WERI-Rb-1 (cell line): ENCODE measurements around the gene TECPR1.
"Not testable (repeated sequence)": the region's sequence is repeated elsewhere in the genome, so short reads cannot be mapped to it uniquely, and the experiment has no call there.

ENCODE experiments used
- DNase-seq: peaks from one replicate; pipeline ENCODE4 v3.0.0-alpha.2; 2020
- H3K27ac ChIP-seq: fragments of 250-450 bp; sonication (Bioruptor Pico); 2 replicates; pipeline ENCODE4 v1.5.1; 2020; ENCODE audit warnings: mild to moderate bottlenecking, moderate library complexity
- H3K27me3 ChIP-seq: fragments of 250-450 bp; sonication (Bioruptor Pico); 2 replicates; pipeline ENCODE4 v1.5.1; 2021; ENCODE audit warnings: mild to moderate bottlenecking, low read depth, moderate library complexity; ENCODE audit not compliant: insufficient read depth, severe bottlenecking
- H3K36me3 ChIP-seq: fragments of 250-450 bp; sonication (Bioruptor Pico); 2 replicates; pipeline ENCODE4 v1.5.1; 2020; ENCODE audit warnings: mild to moderate bottlenecking, moderate library complexity
- H3K4me3 ChIP-seq: 2 replicates; pipeline ENCODE4 v1.5.1; 2011; ENCODE audit warnings: low read depth, mild to moderate bottlenecking, control low read depth, low read length
- H3K9me3 ChIP-seq: fragments of 250-450 bp; sonication (Bioruptor Pico); 2 replicates; pipeline ENCODE4 v1.5.1; 2021; ENCODE audit warnings: mild to moderate bottlenecking, moderate library complexity; ENCODE audit not compliant: severe bottlenecking
- CTCF ChIP-seq: IDR thresholded peaks from 2 replicates; pipeline ENCODE4 v1.5.1; 2011; ENCODE audit warnings: low read depth, mild to moderate bottlenecking, control low read depth, inconsistent platforms, low read length

The TECPR1 gene

DNA sequence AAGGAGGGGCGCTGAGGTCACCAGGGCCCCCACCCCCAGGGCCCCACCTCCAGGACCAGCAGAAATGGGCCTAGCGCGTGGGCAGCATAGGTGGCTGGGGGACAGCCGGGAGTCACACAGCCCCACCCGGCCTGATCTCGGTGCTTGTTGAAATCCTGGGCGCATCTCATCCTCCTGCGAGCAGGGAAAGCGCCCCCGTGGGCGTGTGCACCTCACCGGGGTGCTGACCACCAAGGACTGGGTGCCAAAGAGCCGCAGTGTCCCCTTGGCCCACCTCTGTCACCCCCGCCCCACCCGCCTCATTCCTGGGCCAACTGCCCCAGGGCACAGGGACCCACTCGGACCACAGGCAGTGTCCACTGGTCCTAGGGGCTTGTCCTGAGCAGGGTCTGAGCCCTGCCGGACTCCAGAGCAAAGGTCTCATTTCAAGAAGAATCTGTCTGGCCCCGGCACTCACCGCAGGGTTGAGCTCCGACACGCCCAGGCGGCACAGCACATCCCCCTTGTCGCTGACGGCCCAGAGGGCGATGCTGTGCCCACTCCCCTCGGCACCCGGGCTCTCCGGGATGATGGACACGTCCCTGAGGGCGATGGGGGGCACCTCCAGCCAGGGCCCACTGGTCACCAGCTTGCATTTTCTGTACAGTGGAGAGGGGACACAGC is 29.4 kb downstream of the TECPR1 start:
- TF ChIP-seq CTCF, result no peak
- Histone ChIP-seq H3K4me3 (no peak overlapping the region), H3K36me3 (peaks cover 40% of the 10 kb centered on the region), H3K27ac (no peak overlapping the region), H3K9me3 (no peaks in the 10 kb centered on the region), H3K27me3 (no peaks in the 10 kb centered on the region)
- DNase-seq, result no peak

DNA sequence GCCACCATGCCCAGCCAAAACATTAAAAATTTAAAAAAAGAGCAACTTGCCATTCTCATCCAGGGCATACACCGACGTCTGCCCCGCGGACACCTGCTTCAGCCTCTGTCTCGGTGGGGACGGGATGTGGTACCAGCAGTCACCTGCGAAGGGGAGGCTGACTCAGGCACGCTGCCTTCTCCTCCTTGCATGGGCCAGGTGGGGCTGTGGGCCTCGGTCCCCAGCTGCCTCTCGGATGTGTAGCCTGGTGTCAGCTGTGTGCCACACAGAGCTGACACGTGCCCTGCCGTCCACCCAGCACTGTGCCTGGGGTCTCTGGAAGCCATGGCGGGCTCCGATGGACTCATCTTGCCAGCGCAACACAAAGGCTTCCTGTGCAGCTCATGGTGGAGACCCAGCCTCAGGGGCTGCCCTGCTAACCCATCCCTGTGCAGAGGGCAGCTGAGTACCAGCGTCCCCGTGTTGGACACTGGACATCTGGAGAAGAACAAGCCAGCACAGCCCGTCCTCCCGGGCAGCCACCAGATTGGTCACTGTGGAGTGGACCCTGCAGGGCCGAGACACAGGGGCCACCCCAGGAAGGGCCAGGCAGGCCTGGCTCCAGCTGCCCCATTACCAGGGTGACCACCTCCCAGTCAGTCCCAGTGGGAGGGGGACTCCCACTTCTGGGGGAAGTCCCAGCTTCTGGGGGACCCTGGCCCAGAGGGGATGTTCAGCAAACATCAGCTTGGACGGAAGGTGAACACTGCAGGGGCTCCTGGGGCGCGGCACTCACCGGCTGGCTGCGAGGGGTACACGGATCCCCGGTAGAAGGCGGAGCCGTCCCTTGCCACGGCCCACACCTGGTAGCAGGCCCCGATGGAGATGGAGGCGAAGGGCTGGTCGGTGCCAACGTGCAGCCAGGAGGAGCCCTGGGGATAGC is 30.2 kb downstream of the TECPR1 start:
- Histone ChIP-seq H3K36me3 (peaks cover 39% of the 10 kb centered on the region), H3K4me3 (no peak overlapping the region), H3K9me3 (no peaks in the 10 kb centered on the region), H3K27ac (no peak overlapping the region), H3K27me3 (no peaks in the 10 kb centered on the region)
- no peak for DNase-seq
- no peak for TF ChIP-seq CTCF

- not testable (repeated sequence) for H3K4me3 ChIP-seq, DNase-seq, H3K27me3 ChIP-seq, H3K27ac ChIP-seq, H3K9me3 ChIP-seq
- H3K36me3 ChIP-seq, result peaks cover 34% of the 10 kb centered on the region
These were observed 32.6 kb downstream of the TECPR1 start for GRCh38 chr7:98219382-98219781.

- DNase-seq, result no peak
- TF ChIP-seq CTCF, result no peak
- Histone ChIP-seq H3K9me3 (no peaks in the 10 kb centered on the region), H3K27ac (no peak overlapping the region), H3K27me3 (no peaks in the 10 kb centered on the region), H3K36me3 (peaks cover 31% of the 10 kb centered on the region), H3K4me3 (no peak overlapping the region)
These were observed 34.1 kb downstream of the TECPR1 start for GRCh38 chr7:98217623-98218582.

DNA sequence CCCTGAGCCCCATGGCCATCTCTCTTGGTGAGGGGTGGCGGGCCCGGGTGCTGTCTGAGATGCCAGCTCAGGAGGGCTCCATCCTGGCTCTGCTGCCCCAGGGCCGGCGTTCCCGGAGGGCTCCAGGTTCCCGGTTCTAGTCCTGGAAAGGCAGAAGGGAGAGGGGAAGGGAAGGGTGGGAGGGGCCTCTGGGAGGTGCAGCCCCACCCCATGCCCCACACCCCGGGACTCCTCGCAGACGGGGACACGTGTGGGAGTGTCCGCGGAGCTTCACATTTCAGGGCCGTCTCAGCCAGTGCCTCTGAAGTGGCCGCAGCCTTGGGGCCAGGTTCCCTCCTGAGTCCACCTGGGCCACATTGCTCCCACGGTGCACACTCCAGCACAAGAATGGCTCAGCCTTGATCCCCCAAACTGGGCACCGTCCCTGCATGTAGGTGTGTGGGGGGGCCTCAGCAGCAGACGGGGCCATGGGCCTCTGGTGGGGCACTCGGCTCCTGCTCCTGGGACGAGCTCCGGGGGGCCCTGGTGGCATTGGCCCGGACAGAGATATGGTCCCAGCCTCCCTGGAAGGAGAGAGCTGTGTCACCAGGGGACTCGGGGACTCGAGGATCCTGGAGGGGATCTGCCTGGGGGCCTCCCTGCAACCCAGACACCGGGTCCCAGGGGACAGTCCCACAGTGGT is 35.0 kb downstream of the TECPR1 start:
- H3K27ac ChIP-seq, result no peak overlapping the region
- TF ChIP-seq CTCF, result no peak

More for the DNA sequence above, 35.0 kb downstream of the TECPR1 start:
- no peak for DNase-seq
- peaks cover 26% of the 10 kb centered on the region for H3K36me3 ChIP-seq
- no peaks in the 10 kb centered on the region for H3K27me3 ChIP-seq
- H3K9me3 ChIP-seq, result no peaks in the 10 kb centered on the region
- H3K4me3 ChIP-seq, result no peak overlapping the region
